ENCODE measurements around the gene YIPF2.

DNA sequence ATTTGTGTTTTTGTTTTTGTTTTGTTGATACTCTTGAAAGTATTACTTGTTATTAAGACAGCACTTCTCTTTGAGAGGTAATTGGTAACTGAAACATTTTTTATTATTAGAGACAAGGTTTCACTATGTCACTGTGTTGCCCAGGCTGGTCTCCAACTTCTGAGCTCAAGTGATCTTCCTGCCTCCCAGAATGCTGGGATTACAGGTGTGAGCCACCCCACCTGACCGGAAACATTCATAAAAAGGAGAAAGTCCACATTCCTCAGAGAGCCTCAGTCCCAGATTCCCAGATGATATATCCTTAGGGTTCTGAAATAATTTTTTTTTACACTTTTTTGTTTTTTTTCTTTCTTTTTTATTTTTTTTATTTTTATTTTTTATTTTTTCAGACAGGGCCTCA, 54.4 kb downstream of the YIPF2 start:
- TF ChIP-seq SMARCA5 (IDR thresholded peaks at IDR 0.05) (no peak), MXI1 (IDR thresholded peaks at IDR 0.05; ENCODE audit: low read depth, low read length) (no peak), ATF7 (IDR thresholded peaks at IDR 0.05; ENCODE audit: low read depth) (no peak), NRF1 (conservative IDR thresholded peaks at IDR 0.05; ENCODE audit: low read depth, low read length) (no peak), PAX5 (IDR thresholded peaks at IDR 0.05; ENCODE audit: borderline replicate concordance, low read depth, low read length) (no peak), TAF1 (IDR thresholded peaks at IDR 0.05; ENCODE audit: borderline replicate concordance, low read depth, low read length) (no peak), NBN (IDR thresholded peaks at IDR 0.05) (no peak), MYB (IDR thresholded peaks at IDR 0.05; ENCODE audit: borderline replicate concordance, low read depth, low read length) (no peak)
- TF ChIP-seq, protein P1, sequence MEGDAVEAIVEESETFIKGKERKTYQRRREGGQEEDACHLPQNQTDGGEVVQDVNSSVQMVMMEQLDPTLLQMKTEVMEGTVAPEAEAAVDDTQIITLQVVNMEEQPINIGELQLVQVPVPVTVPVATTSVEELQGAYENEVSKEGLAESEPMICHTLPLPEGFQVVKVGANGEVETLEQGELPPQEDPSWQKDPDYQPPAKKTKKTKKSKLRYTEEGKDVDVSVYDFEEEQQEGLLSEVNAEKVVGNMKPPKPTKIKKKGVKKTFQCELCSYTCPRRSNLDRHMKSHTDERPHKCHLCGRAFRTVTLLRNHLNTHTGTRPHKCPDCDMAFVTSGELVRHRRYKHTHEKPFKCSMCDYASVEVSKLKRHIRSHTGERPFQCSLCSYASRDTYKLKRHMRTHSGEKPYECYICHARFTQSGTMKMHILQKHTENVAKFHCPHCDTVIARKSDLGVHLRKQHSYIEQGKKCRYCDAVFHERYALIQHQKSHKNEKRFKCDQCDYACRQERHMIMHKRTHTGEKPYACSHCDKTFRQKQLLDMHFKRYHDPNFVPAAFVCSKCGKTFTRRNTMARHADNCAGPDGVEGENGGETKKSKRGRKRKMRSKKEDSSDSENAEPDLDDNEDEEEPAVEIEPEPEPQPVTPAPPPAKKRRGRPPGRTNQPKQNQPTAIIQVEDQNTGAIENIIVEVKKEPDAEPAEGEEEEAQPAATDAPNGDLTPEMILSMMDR (IDR thresholded peaks at IDR 0.05 in 2 of 3, conservative IDR thresholded peaks at IDR 0.05 in 1 of 3; ENCODE audit: control insufficient read depth in 2 of 3, extremely low read depth in 1 of 3, insufficient read depth in 1 of 3, low read depth in 3 of 3, low read length in 3 of 3), result no peak
- TF ChIP-seq, protein P2, sequence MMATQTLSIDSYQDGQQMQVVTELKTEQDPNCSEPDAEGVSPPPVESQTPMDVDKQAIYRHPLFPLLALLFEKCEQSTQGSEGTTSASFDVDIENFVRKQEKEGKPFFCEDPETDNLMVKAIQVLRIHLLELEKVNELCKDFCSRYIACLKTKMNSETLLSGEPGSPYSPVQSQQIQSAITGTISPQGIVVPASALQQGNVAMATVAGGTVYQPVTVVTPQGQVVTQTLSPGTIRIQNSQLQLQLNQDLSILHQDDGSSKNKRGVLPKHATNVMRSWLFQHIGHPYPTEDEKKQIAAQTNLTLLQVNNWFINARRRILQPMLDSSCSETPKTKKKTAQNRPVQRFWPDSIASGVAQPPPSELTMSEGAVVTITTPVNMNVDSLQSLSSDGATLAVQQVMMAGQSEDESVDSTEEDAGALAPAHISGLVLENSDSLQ (IDR thresholded peaks at IDR 0.05), result no peak
- TF ChIP-seq, protein P3, sequence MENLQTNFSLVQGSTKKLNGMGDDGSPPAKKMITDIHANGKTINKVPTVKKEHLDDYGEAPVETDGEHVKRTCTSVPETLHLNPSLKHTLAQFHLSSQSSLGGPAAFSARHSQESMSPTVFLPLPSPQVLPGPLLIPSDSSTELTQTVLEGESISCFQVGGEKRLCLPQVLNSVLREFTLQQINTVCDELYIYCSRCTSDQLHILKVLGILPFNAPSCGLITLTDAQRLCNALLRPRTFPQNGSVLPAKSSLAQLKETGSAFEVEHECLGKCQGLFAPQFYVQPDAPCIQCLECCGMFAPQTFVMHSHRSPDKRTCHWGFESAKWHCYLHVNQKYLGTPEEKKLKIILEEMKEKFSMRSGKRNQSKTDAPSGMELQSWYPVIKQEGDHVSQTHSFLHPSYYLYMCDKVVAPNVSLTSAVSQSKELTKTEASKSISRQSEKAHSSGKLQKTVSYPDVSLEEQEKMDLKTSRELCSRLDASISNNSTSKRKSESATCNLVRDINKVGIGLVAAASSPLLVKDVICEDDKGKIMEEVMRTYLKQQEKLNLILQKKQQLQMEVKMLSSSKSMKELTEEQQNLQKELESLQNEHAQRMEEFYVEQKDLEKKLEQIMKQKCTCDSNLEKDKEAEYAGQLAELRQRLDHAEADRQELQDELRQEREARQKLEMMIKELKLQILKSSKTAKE (IDR thresholded peaks at IDR 0.05; ENCODE audit: low read depth, poor library complexity, severe bottlenecking), result no peak
- TF ChIP-seq, protein P4, sequence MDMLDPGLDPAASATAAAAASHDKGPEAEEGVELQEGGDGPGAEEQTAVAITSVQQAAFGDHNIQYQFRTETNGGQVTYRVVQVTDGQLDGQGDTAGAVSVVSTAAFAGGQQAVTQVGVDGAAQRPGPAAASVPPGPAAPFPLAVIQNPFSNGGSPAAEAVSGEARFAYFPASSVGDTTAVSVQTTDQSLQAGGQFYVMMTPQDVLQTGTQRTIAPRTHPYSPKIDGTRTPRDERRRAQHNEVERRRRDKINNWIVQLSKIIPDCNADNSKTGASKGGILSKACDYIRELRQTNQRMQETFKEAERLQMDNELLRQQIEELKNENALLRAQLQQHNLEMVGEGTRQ (IDR thresholded peaks at IDR 0.05; ENCODE audit: borderline replicate concordance, low read depth, low read length), result no peak
